NOMO-1 treated with dmso at 0.1 percent for 144 hours (cell line): ENCODE results near the gene RHAG.
"Not testable (repeated sequence)": the region's sequence is repeated elsewhere in the genome, so short reads cannot be mapped to it uniquely, and the experiment has no call there.

Experiments used
- DNase-seq: peaks from one replicate; lab custom pipeline; 2025; ENCODE audit not compliant: unreplicated experiment; lab: John Stamatoyannopoulos, UW

The RHAG gene

DNA sequence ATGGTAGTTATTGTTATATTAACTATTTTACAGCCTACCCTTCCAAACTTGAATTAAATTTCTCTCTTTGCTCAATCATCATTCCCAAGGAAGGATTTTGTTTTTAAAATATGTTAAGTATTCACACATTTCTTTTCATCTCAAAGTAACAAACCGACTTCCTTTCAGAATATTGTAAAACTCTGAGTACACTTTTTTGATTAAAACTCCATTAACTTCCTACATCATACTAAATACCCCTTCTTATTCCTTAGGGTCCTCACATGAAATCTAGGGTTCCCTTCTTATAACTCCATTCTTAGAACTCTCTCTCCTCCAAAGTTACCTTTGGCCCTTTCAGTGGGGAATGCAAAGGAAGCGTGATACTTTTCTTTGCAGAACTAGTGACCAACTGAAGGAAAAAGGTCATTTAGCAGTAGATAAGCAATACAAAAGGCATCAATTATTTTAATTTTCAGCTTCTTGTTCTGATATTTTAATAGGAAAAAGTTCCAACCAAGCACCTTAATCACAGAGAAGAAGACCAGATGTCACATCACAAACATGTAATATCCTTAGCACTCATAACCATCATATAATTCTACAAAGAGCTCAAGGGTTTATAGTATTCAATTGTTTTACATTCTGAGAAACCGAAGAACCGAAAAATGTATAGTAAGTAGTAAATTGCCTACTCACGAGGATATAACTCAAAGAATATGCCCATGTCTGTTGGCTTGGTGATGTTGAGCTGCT is 494 bp downstream of the RHAG start:
- DNase-seq, result no peak

DNA sequence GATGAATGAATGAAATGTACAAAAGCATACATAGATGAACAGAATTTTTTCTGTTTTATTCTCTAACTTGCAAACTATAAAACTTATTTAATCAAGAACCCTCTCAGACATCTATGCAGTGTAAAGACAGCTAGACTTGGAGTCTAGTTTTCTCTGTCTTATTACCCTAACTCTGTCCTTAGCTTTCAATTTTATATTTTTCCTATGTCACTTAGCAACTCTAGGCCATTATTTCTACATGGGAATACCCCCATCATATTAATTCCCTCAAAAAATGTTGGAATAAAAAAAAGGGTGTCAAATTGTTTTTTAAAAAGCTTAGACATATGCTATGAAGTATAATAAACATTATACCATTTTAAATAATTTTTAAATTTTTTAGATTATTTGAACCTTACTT is 1.2 kb downstream of the RHAG start:
- DNase-seq, result no peak

DNA sequence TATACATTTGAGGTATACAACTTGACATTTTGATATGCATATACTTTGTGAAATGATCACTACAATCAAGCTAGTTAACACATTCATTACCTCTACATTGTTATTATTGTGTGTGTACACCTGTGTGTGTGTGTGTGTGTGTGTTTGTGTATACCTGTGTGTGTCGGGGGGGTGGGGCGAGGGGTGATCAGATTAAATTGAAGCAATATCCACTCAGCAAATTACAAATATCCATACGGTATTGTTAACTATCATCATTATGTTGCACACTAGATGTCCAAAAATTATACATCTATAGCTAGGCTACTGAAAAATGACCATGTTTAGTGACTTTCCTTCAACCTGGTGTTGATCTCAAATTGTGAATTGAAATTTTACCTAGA is 1.8 kb downstream of the RHAG start:
- DNase-seq, result no peak

DNA sequence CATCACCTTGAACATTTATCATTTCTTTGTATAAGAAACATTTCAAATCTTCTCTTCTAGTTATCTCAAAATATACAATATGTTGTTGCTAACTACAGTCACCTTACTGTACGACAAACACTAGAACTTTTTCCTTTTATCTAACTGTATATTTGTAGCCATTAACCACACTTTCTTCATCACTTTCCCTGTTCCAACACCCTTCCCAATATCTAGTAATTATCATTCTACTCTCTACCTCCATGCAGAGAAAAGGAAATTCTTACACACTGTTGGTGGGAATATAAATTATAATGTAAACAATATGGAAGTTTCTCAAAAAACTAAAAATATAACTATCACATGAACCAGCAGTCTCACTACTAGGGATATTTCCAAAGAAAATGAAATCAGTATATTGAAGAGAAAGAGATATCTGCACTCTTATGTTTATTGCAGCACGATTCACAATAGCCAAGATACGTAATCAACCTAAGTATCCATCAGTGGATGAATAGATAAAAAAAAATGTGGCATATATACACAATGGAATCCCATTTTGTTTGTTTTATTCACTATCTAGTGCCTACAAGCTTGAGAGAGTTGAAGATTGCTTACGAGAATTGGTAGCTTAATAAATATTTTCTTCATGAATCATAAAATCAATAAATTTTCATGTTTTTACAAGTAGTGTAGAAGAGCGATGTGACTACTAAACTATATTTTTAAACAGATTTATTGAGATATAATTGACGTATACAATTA is 2.4 kb downstream of the RHAG start:
- DNase-seq, result no peak

DNA sequence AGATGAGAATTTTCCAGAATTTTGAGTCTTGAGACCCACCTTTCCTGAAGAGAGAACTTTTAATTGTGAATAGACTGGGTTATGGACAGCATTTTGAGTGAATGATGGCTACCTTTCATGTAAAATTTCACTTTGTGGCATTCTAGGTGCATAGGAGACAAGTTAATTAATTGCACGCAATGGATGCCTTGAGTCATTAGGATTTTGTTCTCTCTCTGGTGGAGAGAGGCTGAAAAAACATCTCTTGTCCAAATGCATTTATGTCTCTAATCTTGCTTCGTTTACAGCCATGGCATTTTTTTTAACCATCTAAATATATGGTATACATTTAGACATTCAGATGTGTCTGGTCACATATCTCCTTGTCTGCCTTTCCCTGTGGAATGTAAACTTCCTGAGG is 3.1 kb downstream of the RHAG start:
- no peak for DNase-seq

- no peak for DNase-seq
These were observed 3.9 kb downstream of the RHAG start for GRCh38 chr6:49632727-49633126.

DNA sequence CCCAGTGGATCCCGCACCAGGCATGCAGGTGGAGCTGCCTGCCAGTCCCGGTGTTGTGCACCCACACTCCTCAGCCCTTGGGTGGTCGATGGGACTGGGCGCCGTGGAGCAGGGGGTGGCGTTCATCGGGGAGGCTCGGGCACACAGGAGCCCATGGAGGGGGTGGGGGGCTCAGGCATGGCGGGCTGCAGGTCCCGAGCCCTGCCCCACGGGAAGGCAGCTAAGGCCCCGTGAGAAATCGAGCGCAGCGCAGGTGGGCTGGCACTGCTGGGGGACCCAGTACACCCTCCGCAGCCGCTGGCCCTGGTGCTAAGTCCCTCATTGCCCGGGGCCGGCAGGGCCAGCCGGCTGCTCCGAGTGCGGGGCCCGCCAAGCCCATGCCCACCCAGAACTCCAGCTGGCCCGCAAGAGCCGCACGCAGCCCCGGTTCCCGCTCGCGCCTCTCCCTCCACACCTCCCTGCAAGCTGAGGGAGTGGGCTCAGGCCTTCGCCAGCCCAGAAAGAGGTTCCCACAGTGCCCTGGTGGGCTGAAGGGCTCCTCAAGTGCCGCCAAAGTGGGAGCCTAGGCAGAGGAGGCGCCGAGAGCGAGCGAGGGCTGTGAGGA is 7.1 kb downstream of the RHAG start:
- DNase-seq, result not testable (repeated sequence)

DNA sequence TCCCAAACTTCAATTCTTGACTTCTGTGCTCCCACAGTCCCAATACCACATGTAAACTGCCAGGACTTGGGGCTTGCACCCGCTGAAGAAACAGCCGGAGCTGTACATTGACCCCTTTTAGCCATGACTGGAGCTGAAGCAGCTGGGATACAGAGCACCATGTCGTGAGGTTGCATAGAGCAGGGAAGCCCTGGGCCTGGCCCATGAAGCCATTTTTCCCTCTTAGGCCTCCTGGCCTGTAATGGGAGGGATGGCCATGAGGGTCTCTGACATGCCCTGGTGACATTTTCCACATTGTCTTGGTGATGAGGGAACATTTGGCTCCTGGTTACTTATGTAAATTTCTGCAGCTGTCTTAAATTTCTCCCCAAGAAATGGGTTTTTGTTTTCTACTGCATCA is 9.8 kb downstream of the RHAG start:
- DNase-seq, result no peak

DNA sequence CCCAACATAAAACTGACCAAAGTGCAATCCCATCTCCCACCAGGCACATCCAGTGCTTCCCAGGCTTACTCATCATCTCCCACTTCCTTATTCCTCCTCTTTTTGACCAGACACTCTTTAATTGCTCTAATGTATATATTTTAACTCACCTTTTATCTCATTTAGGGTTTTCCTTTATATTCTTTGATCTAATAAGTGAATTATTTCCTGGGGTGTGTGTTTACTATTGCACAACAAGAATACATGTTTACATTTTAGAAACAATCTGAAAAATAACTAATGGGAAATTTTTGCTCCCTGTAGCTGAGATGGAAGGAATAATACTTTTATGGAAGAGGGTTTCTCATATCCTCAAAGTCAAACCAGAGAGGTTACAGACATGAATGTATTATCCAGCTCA is 18.4 kb downstream of the RHAG start:
- no peak for DNase-seq

GRCh38 chr6:49614144-49614543 is 22.5 kb downstream of the RHAG start:
- not testable (repeated sequence) for DNase-seq

DNA sequence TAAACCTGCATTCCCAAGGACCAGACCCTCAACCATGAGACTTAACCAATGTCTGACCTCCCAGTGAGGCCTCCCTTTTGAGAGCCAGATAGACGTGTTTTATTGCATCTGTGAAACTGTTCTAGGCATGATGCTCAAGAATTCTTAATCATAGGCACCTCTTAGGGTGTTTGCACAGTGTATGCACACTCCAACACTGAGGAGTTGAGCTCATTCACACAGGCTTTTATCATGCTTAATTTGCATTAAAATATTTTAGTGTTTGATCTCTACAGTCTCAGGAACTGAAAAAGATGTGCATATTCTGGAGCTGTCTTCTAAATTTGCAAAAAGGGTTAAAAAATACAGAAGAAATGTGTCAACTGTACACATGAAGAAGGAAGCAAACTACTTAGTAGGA is 27.4 kb downstream of the RHAG start:
- DNase-seq, result no peak

GRCh38 chr6:49608275-49608674 is 28.4 kb downstream of the RHAG start:
- not testable (repeated sequence) for DNase-seq

- no peak for DNase-seq
These were observed 29.2 kb downstream of the RHAG start for GRCh38 chr6:49607391-49607982.

- peak; percentile 31 for DNase-seq
These were observed 29.8 kb downstream of the RHAG start for GRCh38 chr6:49606721-49607390.

- DNase-seq, result not testable (repeated sequence)
These were observed 32.6 kb downstream of the RHAG start for GRCh38 chr6:49604080-49604479.

- DNase-seq, result not testable (repeated sequence)
These were observed 49.4 kb downstream of the RHAG start for GRCh38 chr6:49587262-49587661.

DNA sequence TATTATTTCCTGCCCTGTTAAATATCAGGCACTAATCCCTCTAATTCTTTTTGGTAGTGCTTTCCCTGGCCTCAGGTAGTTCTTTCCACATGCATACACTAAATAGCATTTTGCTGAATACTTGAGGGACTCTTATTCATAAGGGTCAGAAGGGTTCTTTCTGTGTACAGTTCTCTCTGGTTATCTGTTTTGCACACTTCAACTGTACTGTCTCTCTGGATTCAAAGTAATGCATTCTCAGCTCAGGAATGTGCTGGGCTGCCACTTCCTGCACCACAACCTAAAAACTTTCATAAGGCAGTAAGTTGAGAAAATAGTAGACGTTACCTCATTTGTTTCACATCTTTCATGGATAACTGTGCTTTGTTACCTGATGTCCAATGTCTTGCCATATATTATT is 54.1 kb downstream of the RHAG start:
- no peak for DNase-seq

GRCh38 chr6:49579649-49580048 is 57.0 kb downstream of the RHAG start:
- no peak for DNase-seq

GRCh38 chr6:49576618-49577017 is 60.0 kb downstream of the RHAG start:
- no peak for DNase-seq

GRCh38 chr6:49570474-49571079 is 66.1 kb downstream of the RHAG start:
- no peak for DNase-seq

- DNase-seq, result no peak
These were observed 70.8 kb downstream of the RHAG start for GRCh38 chr6:49565855-49566254.
